SK-N-SH (cell line): ENCODE data around the gene F2RL3. TPM values are rescaled to one million over a fixed set of nuclear protein-coding genes. Genes with fewer than 3 reads are reported as not detected.

ENCODE experiments used
- CTCF ChIA-PET: fragments of 300-600, 350-600 bp; formaldehyde crosslinking; extraction: SDS; loops from one replicate; lab custom pipeline; 2021; lab: Yijun Ruan, JAX
- POLR2A ChIA-PET: fragments of 350-600 bp; sonication (Branson Sonifier 250); formaldehyde crosslinking; extraction: SDS; loops from one replicate; lab custom pipeline; 2020; ENCODE audit warnings: antibody characterized with exemption, inconsistent platforms; lab: Yijun Ruan, JAX
- DNase-seq: peaks from one replicate; pipeline ENCODE4 v3.0.0; 2012
- H2AFZ ChIP-seq: fragments of 200-600 bp; sonication (generic); 2 replicates; pipeline ENCODE4 v1.8.1; 2016; ENCODE audit warnings: antibody characterized with exemption, mild to moderate bottlenecking, low read depth
- H3F3A ChIP-seq: fragments of 200-600 bp; sonication (generic); replicated peaks from 2 replicates; pipeline ENCODE3; 2016; ENCODE audit warnings: antibody characterized with exemption, mild to moderate bottlenecking; ENCODE audit not compliant: insufficient read depth
- H3K27ac ChIP-seq, 2 experiments: fragments of 200-500 bp in 1 of 2; fragments of 200-600 bp in 1 of 2; sonication (Bioruptor generic) in 1 of 2; sonication (generic), shearing (Covaris generic) in 1 of 2; 2 replicates each; pipeline versions ENCODE4 v1.5.1 to v1.6.1; 2014 to 2016; ENCODE audit warnings: low read depth in 2 of 2, inconsistent platforms in 1 of 2, low read length in 1 of 2, mild to moderate bottlenecking in 1 of 2, mixed read lengths in 1 of 2
- H3K27me3 ChIP-seq: fragments of 200-600 bp; sonication (generic), shearing (Covaris generic); 2 replicates; pipeline ENCODE4 v1.6.1; 2016; ENCODE audit warnings: mixed run types; ENCODE audit not compliant: insufficient read depth
- H3K36me3 ChIP-seq, 2 experiments: fragments of 200-500 bp in 1 of 2; fragments of 200-600 bp in 1 of 2; sonication (Bioruptor generic) in 1 of 2; sonication (generic) in 1 of 2; replicated peaks in 1 of 2; 2 replicates each; pipeline versions ENCODE3 to v1.5.1; 2014 to 2016; ENCODE audit warnings: low read length in 1 of 2, mild to moderate bottlenecking in 1 of 2; ENCODE audit not compliant: insufficient read depth in 2 of 2, control insufficient read depth in 1 of 2
- H3K4me1 ChIP-seq, 2 experiments: fragments of 200-500 bp in 1 of 2; fragments of 200-600 bp in 1 of 2; sonication (Bioruptor generic) in 1 of 2; sonication (generic), shearing (Covaris generic) in 1 of 2; 2 replicates each; pipeline versions ENCODE4 v1.5.1 to v1.6.1; 2014 to 2016; ENCODE audit warnings: low read depth in 1 of 2, low read length in 1 of 2, mixed run types in 1 of 2; ENCODE audit not compliant: insufficient read depth in 2 of 2, control insufficient read depth in 1 of 2
- H3K4me2 ChIP-seq: fragments of 200-600 bp; sonication (generic), shearing (Covaris generic); 2 replicates; pipeline ENCODE4 v1.6.1; 2017; ENCODE audit warnings: mixed run types
- H3K4me3 ChIP-seq, 2 experiments: fragments of 200-500 bp in 1 of 2; fragments of 200-600 bp in 1 of 2; sonication (Bioruptor generic) in 1 of 2; sonication (generic), shearing (Covaris generic) in 1 of 2; 2 replicates each; pipeline versions ENCODE4 v1.5.1 to v1.8.1; 2014 to 2016; ENCODE audit warnings: low read depth in 2 of 2, inconsistent platforms in 1 of 2, low read length in 1 of 2, mild to moderate bottlenecking in 1 of 2, mixed read lengths in 1 of 2, moderate library complexity in 1 of 2
- H3K79me2 ChIP-seq: fragments of 200-600 bp; sonication (generic); 2 replicates; pipeline ENCODE4 v1.8.1; 2017; ENCODE audit warnings: mild to moderate bottlenecking; ENCODE audit not compliant: insufficient read depth
- H3K9ac ChIP-seq: fragments of 200-600 bp; sonication (generic); 2 replicates; pipeline ENCODE4 v1.6.1; 2017; ENCODE audit warnings: mixed run types
- H3K9me2 ChIP-seq: fragments of 200-600 bp; sonication (generic); 2 replicates; pipeline ENCODE4 v1.6.1; 2017; ENCODE audit warnings: mixed run types
- H3K9me3 ChIP-seq: fragments of 200-600 bp; sonication (generic); 2 replicates; pipeline ENCODE4 v1.6.1; 2017; ENCODE audit warnings: mixed run types, mild to moderate bottlenecking, moderate library complexity
- H4K20me1 ChIP-seq: fragments of 200-600 bp; sonication (generic); 2 replicates; pipeline ENCODE4 v1.6.1; 2017; ENCODE audit warnings: mild to moderate bottlenecking, mixed run types; ENCODE audit not compliant: insufficient read depth
- CHD2 ChIP-seq: fragments of 150-350 bp; IDR thresholded peaks from 2 replicates; pipeline ENCODE4 v1.6.1; 2018; ENCODE audit warnings: low read length; ENCODE audit not compliant: partially characterized antibody
- CTCF ChIP-seq: fragments of 200-600 bp; sonication (generic); IDR thresholded peaks from 2 replicates; pipeline ENCODE4 v1.6.1; 2017; ENCODE audit warnings: antibody characterized with exemption, mild to moderate bottlenecking, moderate library complexity
- ELF1 ChIP-seq: IDR thresholded peaks from 2 replicates; pipeline ENCODE4 v1.4.0; 2012
- EP300 ChIP-seq, 2 experiments: IDR thresholded peaks; 2 replicates each; pipeline versions ENCODE4 v1.4.0 to v1.6.1; 2012; ENCODE audit warnings: borderline replicate concordance in 1 of 2, low read depth in 1 of 2, low read length in 1 of 2
- FOSL2 ChIP-seq: IDR thresholded peaks from 2 replicates; pipeline ENCODE4 v1.4.0; 2012; ENCODE audit warnings: low read depth, mild to moderate bottlenecking, moderate library complexity, borderline replicate concordance
- FOXJ3 ChIP-seq: sonication (generic); formaldehyde crosslinking; IDR thresholded peaks from 2 replicates; pipeline ENCODE4 v1.5.1; 2020; ENCODE audit warnings: mild to moderate bottlenecking, missing genetic modification reagents
- GABPA ChIP-seq: IDR thresholded peaks from 2 replicates; pipeline ENCODE4 v1.4.0; 2012; ENCODE audit warnings: low read depth, mild to moderate bottlenecking
- MEF2A ChIP-seq: IDR thresholded peaks from 2 replicates; pipeline ENCODE4 v1.4.0; 2012; ENCODE audit warnings: low read depth, borderline replicate concordance
- MXI1 ChIP-seq: IDR thresholded peaks from 2 replicates; pipeline ENCODE4 v1.6.1; 2012; ENCODE audit warnings: mild to moderate bottlenecking, low read depth, low read length, improper control_type of control experiment
- RCOR1 ChIP-seq: fragments of 150-350 bp; IDR thresholded peaks from 2 replicates; pipeline ENCODE4 v1.6.1; 2017; ENCODE audit warnings: antibody characterized with exemption, low read length
- RFX5 ChIP-seq: IDR thresholded peaks from 2 replicates; pipeline ENCODE4 v1.6.1; 2012; ENCODE audit warnings: mild to moderate bottlenecking, improper control_type of control experiment, low read length
- RXRA ChIP-seq: IDR thresholded peaks from 2 replicates; pipeline ENCODE4 v1.4.0; 2012; ENCODE audit warnings: low read depth, mild to moderate bottlenecking, borderline replicate concordance
- TAF1 ChIP-seq: IDR thresholded peaks from 2 replicates; pipeline ENCODE4 v1.6.1; 2012; ENCODE audit warnings: low read depth, mild to moderate bottlenecking, low read length, moderate library complexity, borderline replicate concordance
- TEAD4 ChIP-seq: IDR thresholded peaks from 2 replicates; pipeline ENCODE4 v1.4.0; 2012; ENCODE audit warnings: mild to moderate bottlenecking, borderline replicate concordance; ENCODE audit not compliant: insufficient read depth
- WGBS: methylation state at CpG from one replicate; pipeline ENCODE4 v1.1.6; 2017; ENCODE audit warnings: low lambda C conversion rate; 5-methylcytosine and 5-hydroxymethylcytosine counted together
- polyA plus RNA-seq, 3 experiments: library from polyadenylated mRNA; depleted of rRNA; stranded (reverse); fragments of >200 nt; gene quantifications; 2 replicates each; pipeline ENCODE4 v1.2.3, GENCODE V29; 2012
- TF ChIP-seq, protein P1 (sequence below): IDR thresholded peaks from 2 replicates; pipeline ENCODE4; 2012
- TF ChIP-seq, protein P2 (sequence below): IDR thresholded peaks from 2 replicates; pipeline ENCODE4 v1.4.0; 2012; ENCODE audit warnings: low read depth
- TF ChIP-seq, protein P3 (sequence below): fragments of 150-350 bp; IDR thresholded peaks from 2 replicates; pipeline ENCODE4 v1.6.1; 2016; ENCODE audit warnings: mild to moderate bottlenecking, low read depth, low read length
- TF ChIP-seq, protein P4 (sequence below): fragments of 150-350 bp; IDR thresholded peaks from 2 replicates; pipeline ENCODE4 v1.6.1; 2017; ENCODE audit warnings: antibody characterized with exemption, low read length, low read depth, borderline replicate concordance

The F2RL3 gene
- polyA plus RNA-seq, 1 of the 3 experiments (the other 2 are of a cell fraction), result not detected

DNA sequence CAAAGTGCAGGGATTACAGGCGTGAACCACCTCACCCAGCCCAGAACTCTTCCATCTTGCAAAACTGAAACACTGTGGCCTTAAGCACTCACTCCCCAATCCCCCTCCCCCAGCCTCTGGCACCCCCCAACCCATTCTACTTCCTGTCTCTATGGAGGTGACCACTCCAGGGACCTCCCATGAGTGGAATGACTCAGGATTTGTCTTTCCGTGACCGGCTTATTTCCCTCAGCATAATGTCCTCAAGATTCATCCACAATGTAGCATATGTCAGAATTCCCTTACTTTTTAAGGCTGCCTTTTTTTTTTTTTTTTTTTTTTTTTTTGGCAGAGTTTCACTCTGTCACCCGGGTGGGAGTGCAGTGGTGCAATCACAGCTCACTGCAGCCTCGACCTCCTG is 3.6 kb upstream of the F2RL3 start:
- no peak for DNase-seq
- WGBS, result 31% methylated on average over 5 of the region's 5 CpGs
- Histone ChIP-seq H3K9me3 (no peaks in the 10 kb centered on the region), H3K4me3 (no peak overlapping the region), H3K4me2 (no peak overlapping the region), H3K36me3 (peaks cover 0 to 3% of the 10 kb centered on the region in 2 experiments), H3K9ac (no peak overlapping the region), H3K4me1 (peaks cover 0 to 16% of the 10 kb centered on the region in 2 experiments; a peak in 1 of 4 replicates), H3K9me2 (no peaks in the 10 kb centered on the region), H3K27me3 (no peaks in the 10 kb centered on the region), H3K79me2 (no peaks in the 10 kb centered on the region), H3F3A (no peaks in the 10 kb centered on the region), H3K27ac (no peak overlapping the region), H4K20me1 (no peaks in the 10 kb centered on the region), H2AFZ (no peak overlapping the region)
- TF ChIP-seq RXRA (no peak), FOSL2 (no peak), ELF1 (no peak), MEF2A (no peak), CTCF (no peak), FOXJ3 (CRISPR knock-in tag) (no peak), MXI1 (no peak), TEAD4 (no peak), TAF1 (no peak), RCOR1 (no peak), GABPA (no peak), EP300 (IDR thresholded peaks at IDR 0.05; ENCODE audit: borderline replicate concordance in 1 of 2, low read depth in 1 of 2, low read length in 1 of 2) (no peak)
- TF ChIP-seq, protein P1, sequence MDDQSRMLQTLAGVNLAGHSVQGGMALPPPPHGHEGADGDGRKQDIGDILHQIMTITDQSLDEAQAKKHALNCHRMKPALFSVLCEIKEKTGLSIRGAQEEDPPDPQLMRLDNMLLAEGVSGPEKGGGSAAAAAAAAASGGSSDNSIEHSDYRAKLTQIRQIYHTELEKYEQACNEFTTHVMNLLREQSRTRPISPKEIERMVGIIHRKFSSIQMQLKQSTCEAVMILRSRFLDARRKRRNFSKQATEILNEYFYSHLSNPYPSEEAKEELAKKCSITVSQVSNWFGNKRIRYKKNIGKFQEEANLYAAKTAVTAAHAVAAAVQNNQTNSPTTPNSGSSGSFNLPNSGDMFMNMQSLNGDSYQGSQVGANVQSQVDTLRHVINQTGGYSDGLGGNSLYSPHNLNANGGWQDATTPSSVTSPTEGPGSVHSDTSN, result no peak
- TF ChIP-seq, protein P2, sequence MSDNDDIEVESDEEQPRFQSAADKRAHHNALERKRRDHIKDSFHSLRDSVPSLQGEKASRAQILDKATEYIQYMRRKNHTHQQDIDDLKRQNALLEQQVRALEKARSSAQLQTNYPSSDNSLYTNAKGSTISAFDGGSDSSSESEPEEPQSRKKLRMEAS, result no peak
- ChIA-PET POLR2A (no interaction called here), CTCF (no interaction called here)

DNA sequence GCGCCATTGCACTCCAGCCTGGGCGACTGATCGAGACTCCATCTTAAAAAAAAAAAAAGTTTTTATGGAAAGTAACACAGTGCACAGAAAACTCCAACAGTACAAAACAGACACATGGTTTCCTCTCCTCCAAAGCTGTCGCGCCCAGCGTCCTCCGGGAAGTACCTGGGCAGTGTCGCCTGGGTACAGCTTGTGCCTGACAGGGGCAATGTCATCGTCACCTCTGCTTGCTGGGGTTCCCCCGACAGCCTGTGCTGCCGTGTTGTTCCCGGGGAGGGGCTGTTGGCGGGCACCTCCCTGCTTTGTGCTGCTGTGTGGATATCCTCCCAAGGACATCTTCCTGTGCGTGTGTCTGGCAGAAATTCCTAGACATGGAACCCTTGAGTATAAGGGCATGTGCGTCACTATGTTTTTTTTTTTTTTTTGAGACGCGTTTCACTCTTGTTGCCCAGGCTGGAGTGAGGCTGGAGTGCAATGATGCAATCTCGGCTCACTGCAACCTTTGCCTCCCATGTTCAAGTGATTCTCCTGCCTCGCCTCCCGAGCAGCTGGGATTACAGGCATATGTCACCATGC is 2.4 kb upstream of the F2RL3 start:
- no peaks in the 10 kb centered on the region for H3K79me2 ChIP-seq
- ChIA-PET CTCF (interaction anchor here (0.7 kb wide), 1 partner anchor 57 kb away, joined by 3 read pairs; no protein-coding TSS in a partner anchor), POLR2A (interaction anchor here (0.6 kb wide), 2 partner anchors 397 to 1387 kb away, joined by 3 to 4 read pairs; no protein-coding TSS in a partner anchor)
- H3K4me3 ChIP-seq, result no peak overlapping the region
- peaks cover 0 to 16% of the 10 kb centered on the region in 2 experiments; a peak in 1 of 4 replicates for H3K4me1 ChIP-seq
- WGBS, result 59% methylated on average over 15 of the region's 20 CpGs
- H3K36me3 ChIP-seq, result no peaks in the 10 kb centered on the region
- H2AFZ ChIP-seq, result no peak overlapping the region
- H3K9me3 ChIP-seq, result no peaks in the 10 kb centered on the region
- no peak overlapping the region for H3K4me2 ChIP-seq
- H4K20me1 ChIP-seq, result no peaks in the 10 kb centered on the region
- no peak overlapping the region for H3K27ac ChIP-seq
- no peak overlapping the region for H3K9ac ChIP-seq
- no peaks in the 10 kb centered on the region for H3F3A ChIP-seq
- DNase-seq, result no peak
- H3K9me2 ChIP-seq, result no peaks in the 10 kb centered on the region
- H3K27me3 ChIP-seq, result no peaks in the 10 kb centered on the region
- no peak for TF ChIP-seq RFX5
- no peak for TF ChIP-seq CHD2
- TF ChIP-seq ELF1, result no peak
- TF ChIP-seq, protein P3, sequence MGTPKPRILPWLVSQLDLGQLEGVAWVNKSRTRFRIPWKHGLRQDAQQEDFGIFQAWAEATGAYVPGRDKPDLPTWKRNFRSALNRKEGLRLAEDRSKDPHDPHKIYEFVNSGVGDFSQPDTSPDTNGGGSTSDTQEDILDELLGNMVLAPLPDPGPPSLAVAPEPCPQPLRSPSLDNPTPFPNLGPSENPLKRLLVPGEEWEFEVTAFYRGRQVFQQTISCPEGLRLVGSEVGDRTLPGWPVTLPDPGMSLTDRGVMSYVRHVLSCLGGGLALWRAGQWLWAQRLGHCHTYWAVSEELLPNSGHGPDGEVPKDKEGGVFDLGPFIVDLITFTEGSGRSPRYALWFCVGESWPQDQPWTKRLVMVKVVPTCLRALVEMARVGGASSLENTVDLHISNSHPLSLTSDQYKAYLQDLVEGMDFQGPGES, result no peak
- TF ChIP-seq, protein P4, sequence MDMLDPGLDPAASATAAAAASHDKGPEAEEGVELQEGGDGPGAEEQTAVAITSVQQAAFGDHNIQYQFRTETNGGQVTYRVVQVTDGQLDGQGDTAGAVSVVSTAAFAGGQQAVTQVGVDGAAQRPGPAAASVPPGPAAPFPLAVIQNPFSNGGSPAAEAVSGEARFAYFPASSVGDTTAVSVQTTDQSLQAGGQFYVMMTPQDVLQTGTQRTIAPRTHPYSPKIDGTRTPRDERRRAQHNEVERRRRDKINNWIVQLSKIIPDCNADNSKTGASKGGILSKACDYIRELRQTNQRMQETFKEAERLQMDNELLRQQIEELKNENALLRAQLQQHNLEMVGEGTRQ, result no peak
- TF ChIP-seq, protein P1, result no peak
